NCI-H2107 (cell line): ENCODE measurements around the gene UPK3B.
"Not testable (repeated sequence)": the region's sequence is repeated elsewhere in the genome, so short reads cannot be mapped to it uniquely, and the experiment has no call there.

ENCODE experiments used
- DNase-seq: peaks from one replicate; lab custom pipeline; 2025; lab: John Stamatoyannopoulos, UW

The UPK3B gene

DNA sequence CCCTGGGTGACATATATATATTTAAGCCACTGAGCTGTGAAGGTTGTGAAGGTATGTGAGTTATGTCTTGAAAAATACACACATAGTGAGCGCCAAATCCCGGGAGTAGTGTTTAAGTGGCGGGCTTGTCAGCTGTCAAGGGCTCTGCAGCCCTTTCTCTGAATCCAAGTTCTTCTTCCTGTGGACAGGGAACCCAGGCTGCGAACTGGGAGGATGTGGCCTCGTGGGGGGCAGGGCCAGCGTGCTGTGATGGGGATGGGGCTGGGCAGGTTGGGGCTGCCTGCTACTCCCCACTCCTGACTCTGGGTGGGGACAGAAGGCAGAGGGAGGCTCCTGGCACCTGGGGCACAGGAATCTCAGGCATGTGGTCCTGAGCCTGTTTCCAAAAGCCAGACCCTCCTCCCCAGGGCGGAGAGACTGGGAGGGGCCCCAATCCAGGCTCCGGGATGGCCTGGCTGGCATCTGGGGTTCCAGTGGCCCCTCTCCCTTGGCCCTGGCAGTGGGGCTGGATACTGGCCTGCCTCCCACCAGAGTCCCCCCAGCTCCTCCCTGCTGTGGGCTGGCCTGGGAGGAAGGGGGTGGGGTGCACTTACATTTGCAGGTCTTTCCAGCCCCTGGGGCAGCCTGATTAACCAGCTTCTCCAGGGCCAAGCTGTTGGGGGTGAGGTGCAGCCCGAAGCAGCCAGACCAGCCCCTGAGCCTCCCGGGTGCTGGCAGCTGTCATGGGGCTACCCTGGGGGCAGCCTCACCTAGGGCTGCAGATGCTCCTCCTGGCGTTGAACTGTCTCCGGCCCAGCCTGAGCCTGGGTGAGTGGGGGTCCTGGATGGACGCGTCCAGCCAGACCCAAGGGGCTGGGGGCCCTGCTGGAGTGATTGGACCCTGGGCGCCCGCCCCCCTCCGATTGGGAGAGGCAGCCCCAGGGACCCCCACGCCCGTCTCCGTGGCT is at the start of gene UPK3B:
TSS of gene UPK3B (plus strand) at position 622 of the 947 bp plus-strand sequence. CDS start at position 723, 101 bp downstream.
- no peak for DNase-seq

DNA sequence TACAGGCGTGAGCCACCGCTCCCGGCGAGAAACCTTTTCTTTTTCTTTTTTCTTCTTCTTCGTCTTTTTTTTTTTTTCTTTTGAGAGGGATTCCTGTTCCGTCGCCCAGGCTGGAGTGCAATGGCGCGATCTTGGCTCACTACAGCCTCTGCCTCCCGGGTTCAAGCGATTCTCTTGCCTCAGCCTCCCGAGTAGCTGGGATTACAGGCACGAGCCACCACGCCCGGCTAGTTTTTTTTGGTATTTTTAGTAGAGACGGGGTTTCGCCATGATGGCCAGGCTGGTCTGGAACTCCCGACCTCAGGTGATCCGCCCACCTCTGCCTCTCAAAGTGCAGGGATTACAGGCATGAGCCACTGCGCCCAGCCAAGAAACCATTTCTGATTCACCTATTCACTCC is 49.6 kb upstream of the UPK3B start:
- not testable (repeated sequence) for DNase-seq

DNA sequence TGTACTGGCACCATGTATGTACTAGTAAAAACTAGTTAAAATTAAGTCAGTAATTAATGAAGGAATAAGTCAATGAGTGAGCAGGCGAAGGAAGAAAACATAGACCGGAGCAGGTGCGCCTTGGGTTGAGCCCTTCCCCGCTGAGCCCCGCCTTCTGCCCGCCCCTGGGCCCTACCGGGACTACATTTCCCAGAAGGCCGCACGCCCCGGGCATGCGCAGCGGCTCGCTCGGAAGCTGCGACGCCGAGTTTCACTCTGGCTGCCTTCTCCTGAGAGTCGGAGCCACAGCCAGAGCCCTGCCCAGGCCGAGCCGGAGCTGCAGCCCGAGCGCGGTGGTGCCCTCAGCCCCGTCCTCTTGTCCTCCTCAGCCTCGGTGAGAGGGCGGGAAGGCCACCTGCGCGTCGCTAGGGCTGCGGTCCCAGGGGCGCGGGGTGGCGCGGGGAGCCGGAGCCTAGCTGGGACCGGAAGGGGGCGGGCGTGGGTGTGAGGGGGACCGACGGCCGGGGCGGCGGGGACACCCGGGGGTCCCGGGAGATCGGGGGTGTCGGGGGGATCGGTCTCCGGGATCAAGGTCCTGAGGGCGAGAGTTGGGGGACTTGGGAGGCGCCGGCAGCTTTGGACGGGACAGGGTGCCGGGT is 48.8 kb upstream of the UPK3B start, which contains the start of gene DTX2:
TSS of gene DTX2 (plus strand) at position 246 of the 638 bp plus-strand sequence. CDS start 18,801 bp downstream, outside the sequence.
- DNase-seq = not testable (repeated sequence)

- not testable (repeated sequence) for DNase-seq
These were observed 48.0 kb upstream of the UPK3B start for GRCh38 chr7:76462271-76462882.

DNA sequence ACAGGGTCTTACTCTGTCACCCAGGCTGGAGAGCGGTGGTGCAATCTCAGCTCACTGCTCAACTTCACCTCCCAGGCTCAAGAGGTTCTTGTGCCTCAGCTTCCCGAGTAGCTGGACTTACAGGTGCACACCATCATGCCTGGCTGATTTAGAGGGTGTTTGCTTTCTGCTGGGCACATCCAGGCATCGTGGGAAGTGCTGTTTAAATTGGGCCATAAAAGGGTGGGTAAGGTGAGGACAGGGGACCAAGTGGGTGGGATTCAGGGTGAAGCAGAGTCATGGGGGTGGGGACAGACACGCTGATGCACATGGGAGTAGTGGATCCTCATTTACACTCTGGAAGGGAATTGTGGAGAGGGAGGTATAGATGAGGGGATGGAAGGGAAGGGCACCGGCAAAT is 45.4 kb upstream of the UPK3B start:
- DNase-seq = not testable (repeated sequence)

- DNase-seq = not testable (repeated sequence)
These were observed 44.4 kb upstream of the UPK3B start for GRCh38 chr7:76465950-76466349.

- not testable (repeated sequence) for DNase-seq
These were observed 42.5 kb upstream of the UPK3B start for GRCh38 chr7:76467743-76468404.

GRCh38 chr7:76471556-76472221 is 38.7 kb upstream of the UPK3B start:
- not testable (repeated sequence) for DNase-seq

DNA sequence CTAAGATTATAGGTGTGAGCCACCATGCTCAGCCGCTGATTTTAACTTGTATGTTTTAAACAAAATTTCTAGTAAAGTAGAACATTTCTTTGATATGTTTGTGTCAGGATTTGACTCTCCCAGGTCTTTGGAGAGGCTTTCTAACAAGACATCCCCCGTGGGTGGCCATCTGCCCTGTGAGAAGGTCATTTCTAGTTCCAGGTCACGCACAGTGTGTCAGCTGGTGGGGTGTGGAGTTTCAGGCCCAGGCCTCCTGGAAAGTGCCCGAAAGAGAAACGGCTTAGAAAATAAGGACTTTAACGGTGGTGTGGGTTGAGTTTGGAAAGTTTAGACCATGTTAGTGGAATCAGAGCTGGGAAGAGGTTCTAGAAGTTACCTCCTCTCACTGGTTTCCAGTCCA is 37.3 kb upstream of the UPK3B start:
- not testable (repeated sequence) for DNase-seq

DNA sequence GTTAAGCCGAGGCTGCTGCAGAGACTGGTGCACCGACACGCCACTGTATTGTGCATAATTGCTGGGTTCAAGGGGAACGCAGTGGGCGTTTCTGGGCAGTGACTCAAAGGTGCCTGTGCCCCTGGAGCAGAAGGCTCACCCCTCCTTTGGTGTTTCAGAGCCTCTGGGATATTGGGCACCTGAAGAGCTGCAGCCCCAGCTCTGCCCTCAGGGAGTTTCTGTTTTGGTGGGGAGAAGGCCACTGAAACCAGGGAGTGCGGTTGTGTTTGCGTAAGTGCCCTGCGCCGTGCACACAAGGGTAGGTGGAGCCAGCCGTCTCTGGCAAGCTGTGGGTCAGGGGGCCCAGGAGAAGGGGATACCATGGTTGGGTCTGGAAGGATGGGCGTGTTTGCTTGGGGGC is 34.1 kb upstream of the UPK3B start:
- DNase-seq = not testable (repeated sequence)

- DNase-seq = not testable (repeated sequence)
These were observed 33.4 kb upstream of the UPK3B start for GRCh38 chr7:76476742-76477474.

GRCh38 chr7:76479628-76480027 is 30.7 kb upstream of the UPK3B start:
- not testable (repeated sequence) for DNase-seq

DNA sequence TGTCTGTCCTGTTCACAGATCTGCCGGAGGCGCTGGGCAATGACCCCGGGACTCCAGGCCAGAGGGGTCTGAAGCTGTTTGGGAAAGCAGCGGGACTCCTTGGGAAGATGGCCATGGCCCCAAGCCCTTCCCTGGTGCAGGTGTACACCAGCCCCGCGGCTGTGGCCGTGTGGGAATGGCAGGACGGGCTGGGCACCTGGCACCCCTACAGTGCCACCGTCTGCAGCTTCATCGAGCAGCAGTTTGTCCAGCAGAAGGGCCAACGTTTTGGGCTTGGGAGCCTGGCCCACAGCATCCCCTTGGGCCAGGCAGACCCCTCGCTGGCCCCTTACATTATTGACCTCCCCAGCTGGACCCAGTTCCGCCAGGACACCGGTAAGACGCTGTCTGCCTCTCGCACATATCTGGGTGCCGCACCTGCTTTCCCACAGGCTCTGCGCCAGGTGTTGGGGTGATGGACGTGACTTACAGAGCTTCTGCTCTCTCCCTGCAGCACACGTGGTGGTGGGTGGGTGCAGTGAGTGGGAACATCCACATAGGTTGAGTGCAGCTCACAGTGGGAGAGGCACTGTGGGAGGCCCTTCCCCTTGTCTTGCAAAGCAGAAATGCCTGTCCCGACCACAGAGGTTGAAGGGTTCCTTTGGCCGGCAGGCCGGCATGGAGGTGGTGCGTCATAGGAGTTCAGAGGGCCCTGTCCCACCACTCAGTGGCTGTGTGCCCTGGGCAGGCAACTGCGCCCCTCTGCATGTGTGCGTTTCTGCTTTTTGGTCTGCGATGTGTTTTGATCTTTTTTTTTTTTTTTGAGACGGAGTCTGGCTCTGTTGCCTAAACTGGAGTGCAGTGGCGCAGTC is 29.7 kb upstream of the UPK3B start:
- not testable (repeated sequence) for DNase-seq

DNA sequence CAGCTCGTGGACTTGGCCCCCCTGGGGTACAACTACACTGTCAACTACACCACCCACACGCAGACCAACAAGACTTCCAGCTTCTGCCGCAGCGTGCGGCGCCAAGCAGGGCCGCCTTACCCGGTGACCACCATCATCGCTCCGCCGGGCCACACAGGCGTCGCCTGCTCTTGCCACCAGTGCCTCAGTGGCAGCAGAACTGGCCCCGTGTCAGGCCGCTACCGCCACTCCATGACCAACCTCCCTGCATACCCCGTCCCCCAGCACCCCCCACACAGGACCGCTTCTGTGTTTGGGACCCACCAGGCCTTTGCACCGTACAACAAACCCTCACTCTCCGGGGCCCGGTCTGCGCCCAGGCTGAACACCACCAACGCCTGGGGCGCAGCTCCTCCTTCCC is 27.7 kb upstream of the UPK3B start:
- not testable (repeated sequence) for DNase-seq

DNA sequence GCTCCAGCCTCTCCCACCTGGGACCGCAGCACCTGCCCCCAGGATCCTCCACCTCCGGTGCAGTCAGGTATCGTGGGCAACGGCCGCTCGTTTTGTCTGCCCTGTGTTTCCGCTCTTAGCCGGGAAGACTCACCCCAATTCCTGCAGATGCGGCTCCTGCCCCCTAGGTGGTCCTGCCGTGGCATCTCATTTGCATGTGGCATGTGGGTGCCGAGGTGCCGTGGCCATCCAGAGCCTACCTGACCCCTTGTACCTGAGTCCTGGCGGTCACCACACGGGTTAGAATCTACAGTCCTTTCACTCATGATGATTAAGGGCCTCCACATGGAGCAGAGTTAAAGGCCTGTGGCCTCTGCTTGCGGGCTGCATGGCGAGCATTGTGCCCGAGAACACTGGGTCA is 27.3 kb upstream of the UPK3B start:
- DNase-seq = not testable (repeated sequence)

DNA sequence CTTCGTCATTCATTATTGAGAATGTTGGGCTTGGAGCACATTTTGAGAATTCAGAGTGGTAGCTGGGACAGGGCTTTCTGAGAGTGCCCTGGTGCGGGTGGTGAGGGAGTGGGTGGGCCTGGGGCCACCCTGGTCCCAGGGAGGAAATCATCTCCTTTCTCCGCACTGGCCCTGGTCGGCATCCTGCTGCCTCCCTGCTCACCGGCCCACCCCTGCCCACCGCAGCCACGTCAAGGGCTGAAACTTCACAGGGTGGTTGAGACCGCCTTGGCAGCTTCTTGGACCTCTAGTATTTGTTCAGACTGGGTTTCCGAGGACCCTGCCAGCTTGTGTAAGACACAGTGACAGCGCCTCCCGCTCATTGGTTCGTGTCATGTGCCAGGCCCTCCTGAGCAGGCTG is 25.9 kb upstream of the UPK3B start:
- DNase-seq = not testable (repeated sequence)

DNA sequence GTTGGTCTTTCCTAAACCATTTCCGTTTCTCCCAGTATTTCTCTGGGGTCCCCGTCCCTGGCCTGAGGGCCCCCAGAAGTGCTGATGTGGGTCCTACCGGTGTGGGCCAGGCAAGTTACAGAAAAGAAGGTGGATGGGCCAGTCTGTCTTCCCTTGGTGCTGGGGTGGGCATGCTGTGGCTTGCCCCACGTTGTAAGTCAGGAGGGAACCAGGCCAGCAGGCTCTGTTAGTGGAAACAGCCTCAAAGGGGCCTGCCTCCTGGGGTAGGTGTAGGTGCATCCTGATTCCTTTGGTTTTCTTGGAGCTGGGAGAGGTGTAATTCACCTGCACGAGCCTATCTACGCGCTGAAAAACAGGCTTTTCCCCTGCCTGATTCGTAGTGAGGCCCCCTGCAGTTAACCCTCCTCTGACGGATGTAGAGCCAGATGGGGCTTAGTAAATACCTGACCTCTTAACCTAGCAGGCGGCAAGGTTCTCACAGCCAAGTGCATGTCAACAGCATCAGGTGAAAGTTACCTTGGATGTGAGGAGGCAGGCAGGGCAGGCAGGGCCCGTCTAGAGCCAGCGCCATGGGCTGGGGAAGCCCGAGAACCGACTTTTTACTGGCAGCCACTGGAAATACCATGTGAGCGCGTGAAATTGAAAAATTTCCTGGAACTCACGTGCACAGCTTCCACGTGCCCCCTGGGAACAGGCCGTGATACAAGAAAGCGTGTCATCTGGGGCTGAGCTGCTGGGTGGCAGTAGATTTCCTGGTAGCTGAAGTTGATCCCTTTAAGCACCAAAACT is 24.3 kb upstream of the UPK3B start:
- DNase-seq = not testable (repeated sequence)

DNA sequence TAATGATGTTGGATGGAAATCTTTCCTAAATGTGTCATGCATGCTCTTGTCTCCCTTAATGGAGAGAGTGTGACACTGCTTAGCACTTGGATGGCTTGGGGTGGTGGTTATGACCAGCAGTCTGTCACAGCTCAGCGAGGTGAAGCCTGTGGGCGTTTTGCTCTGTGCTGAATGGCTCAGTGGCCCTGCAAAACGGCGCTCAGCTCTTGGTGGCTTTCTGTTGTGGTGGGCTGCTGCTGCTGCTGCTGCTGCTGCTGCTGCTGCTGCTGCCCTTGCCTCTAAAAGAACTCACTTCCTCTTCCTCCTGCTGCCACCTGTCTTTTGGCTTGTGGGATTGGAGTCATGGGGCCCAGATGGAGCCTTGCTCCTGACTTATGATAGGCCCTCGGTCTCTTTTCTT is 23.7 kb upstream of the UPK3B start:
- not testable (repeated sequence) for DNase-seq

GRCh38 chr7:76487969-76488368 is 22.4 kb upstream of the UPK3B start:
- DNase-seq = not testable (repeated sequence)
